ENCODE measurements around the gene CLIC3.

- TF ChIP-seq CTCF (IDR thresholded peaks at IDR 0.05; ENCODE audit: low read depth, low read length): no peak
- no peak for TF ChIP-seq EZH2phosphoT487 (IDR thresholded peaks at IDR 0.05; ENCODE audit: low read depth)
These were observed 15.7 kb upstream of the CLIC3 start for GRCh38 chr9:137011907-137012675.
